ENCODE data around the gene FGR.

The FGR gene

GRCh38 chr1:27600498-27601175, 34.3 kb downstream of the FGR start:
- no peak for DNase-seq

GRCh38 chr1:27599605-27600497, 35.1 kb downstream of the FGR start:
- DNase-seq = no peak

- peak in 1 of 2 experiments; percentile 32 for DNase-seq
Measured at GRCh38 chr1:27598902-27599528, 36.0 kb downstream of the FGR start.

- no peak for DNase-seq
Measured at GRCh38 chr1:27598295-27598687, 36.7 kb downstream of the FGR start.

GRCh38 chr1:27597516-27598294, 37.3 kb downstream of the FGR start:
- no peak for DNase-seq

- DNase-seq = no peak
Measured at GRCh38 chr1:27596986-27597385, 38.0 kb downstream of the FGR start.

DNA sequence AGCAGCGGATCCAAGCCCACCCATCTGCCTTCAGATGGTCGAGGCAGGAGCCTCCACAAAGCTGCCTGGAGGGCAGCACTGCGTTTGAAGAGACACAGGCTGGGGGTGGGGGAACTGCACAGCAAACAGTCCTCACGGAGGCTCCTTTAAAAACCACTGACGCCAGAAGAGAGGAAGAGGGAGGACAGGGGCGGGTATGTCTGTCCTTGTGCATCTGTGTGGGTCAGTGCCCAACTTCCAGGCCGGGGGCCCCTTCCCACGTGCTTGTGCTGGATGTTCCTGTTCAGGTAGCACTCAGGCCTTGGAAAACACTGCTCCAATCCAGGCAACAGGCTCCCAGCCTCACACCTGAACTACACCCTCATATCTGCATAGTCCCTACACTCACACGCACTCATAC, 38.7 kb downstream of the FGR start:
- DNase-seq = no peak

GRCh38 chr1:27595597-27595996, 39.4 kb downstream of the FGR start:
- no peak for DNase-seq

DNA sequence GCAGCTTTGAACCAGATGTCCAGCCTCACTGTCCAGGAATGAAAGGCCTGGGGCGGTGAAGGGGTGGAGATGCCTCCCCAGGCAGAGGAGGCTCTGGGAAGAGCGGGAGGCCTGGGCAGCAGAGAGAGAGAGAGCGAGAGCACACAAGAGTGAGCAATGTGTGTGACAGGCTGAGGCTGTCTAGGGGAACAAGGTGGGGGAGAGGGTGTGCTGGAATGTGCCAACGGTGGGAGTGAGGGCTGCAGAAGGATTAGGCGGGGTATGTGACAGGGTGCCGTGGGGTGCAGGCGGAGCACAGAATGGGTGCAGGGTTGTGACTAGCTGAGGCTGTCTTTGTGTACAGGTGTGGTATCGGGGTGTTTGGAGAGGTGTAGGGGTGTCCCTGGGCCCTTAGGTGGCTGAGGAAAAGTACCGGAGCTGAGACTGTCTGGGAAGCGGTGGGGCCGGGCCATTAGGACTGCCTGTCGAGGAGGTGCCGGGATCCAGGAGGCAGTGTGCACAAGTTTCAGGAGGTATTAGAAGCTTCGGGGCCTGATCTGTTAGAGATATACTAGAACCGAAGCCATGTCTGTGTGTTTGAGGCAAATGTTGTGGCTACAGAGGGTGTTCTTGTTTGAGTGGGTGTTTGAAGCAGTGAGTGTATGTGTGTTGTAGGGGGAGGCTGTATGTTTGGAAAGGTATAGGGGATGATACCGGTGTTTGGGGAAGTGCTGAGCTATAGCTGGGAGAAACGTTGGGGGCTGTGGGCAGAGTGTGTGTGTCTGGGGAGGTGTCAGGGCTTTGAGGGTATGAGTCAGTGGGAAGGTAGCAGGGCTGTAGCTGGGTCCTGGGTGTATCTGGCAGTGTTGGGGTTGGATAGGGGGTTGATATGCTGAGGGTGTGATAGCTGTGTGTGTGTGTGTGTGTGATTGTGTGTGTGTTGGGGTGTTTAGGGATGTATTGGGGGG, 40.1 kb downstream of the FGR start:
- no peak for DNase-seq

DNA sequence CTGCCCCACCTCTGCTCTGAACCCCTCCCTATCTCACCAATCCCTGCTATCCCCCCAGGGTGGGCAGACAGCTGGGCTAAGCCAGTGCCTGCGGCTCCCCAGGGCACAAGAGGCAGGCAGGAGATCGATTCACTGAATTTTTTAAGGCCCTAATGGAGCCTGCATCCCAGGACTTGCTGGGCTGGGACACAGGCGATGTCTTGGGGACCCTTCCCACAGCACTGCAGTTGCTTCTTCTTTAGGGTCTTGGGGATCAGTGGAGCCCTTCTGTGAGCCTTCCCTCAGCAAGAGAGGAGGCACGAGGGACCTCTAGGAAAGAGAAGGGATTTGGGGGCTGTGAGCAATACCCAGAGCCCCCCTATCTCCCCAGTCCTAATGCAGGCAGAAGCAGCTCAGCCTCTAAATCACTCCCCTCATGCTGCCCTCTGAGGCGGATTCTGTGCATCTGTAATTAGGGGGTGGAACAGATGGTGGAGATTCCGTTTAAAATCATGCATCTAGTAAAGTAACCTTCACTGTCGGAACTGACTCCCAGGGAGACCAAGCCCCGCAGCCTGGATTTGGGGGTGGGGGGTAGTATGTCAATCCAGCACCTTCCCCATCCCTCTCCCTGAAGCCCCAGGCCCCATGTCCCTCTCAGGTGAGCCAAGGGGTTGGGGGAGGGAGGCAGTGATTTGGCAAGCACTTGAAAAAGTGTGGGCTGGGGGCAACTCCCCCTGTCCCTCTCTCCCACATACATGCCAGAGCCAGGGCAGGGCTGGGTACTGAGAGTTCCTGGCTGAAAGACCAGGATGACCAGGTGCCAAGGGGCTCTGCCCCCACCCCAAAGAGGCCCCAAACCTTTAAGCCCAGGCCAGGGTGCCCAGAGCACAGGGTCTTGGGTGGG, 41.1 kb downstream of the FGR start:
- DNase-seq = no peak

DNA sequence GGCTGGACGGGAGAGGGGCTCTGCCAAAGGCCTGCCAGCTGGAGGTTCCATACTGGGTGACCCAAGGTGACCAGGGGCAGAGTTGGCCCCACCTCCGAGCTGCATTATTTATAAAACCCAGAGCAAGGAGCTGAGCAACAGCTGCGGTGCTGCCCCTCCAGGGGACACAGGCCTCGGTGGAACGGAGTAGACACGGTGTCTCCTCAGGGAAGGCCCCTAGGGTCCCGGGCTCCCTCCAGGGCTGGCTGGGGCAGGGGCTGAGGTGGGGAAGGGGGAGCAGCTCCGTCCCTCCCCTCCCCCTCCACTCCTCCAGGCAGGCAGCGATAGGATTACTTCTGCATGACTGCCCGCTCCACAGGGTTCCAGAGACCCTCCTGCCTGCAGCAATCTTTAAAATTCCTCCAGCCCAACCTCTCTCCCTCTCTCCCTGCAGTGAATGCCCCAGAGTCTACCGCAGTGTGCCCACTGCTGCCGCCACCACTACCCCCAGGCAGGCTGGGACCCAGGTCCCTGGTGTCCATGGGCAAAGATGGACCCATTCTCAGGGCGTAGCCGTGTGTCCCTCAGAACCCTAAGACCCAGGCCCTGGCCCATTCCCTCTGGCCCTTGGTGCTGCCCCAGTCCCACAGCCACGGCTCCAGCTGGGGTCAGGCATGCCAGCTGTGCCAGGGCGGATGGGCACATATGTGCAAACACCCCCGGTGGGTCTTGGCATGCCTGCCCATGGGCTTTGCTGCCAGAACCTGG, 41.9 kb downstream of the FGR start:
- DNase-seq = no peak

GRCh38 chr1:27592232-27592930, 42.6 kb downstream of the FGR start:
- no peak for DNase-seq

DNA sequence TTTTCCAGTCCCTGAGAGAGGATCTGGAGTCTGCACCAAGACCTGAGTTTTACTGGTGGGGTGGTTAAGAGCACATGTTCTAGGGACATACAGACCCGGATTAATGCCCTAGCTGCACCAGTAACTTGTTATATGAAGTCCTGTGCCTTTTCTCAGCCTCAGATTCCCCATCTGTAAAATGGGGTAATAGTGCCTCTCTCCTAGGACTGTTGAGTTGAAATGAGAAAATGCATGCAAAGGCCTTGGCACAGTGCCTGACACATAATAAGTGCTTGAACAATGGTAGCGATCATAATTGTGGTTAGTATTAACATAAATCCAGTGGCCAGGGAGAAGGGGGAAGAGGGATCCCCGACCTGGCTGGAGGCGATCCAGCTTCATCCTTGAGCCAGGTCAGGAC, 43.4 kb downstream of the FGR start:
- DNase-seq = no peak

- no peak for DNase-seq
Measured at GRCh38 chr1:27590917-27591508, 44.0 kb downstream of the FGR start.

DNA sequence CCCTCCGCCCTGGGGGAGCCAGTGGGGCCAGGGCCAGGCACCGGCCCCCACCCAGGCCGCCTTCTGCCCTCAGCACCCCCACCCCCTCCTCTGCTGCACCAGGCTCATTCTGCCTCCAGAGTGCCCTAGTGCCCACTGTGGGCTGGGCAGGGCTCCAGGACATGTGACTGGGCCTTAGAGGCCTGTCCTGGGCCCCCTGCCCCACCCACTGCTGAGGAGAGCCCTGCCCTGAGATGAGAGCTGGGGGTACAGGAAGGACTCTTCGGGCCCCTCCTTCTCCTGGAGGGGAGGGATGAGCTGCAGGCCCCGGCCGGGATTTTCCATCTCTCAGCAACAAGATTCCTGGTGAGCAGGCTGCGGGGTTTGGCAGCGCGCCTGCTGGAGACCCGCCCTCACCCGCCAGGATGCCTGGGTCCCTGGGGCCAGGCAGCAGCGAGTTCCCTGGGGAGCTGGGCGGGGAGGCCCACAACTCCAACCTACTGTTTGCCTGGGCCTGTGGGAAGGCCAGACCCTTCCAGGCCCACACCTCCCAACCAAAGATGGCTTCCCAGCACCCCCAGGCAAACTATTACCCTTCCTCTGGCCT, 45.1 kb downstream of the FGR start:
- DNase-seq = no peak

- no peak for DNase-seq
Measured at GRCh38 chr1:27589441-27589840, 45.5 kb downstream of the FGR start.

GRCh38 chr1:27588256-27589232, 46.4 kb downstream of the FGR start:
- DNase-seq = no peak

Measured in SHP77 (cell line).